KOPT-K1 (cell line): ENCODE results near the gene VTCN1.

ENCODE experiments used
- H3K27ac ChIP-seq: fragments of 200-600 bp; sonication (generic); 2 replicates; pipeline ENCODE4 v1.5.1; 2016; ENCODE audit warnings: antibody characterized with exemption, mild to moderate bottlenecking, low read depth, low read length; ENCODE audit not compliant: poor library complexity, severe bottlenecking
- H3K36me3 ChIP-seq: fragments of 200-600 bp; sonication (generic); 2 replicates; pipeline ENCODE4 v1.5.1; 2017; ENCODE audit warnings: antibody characterized with exemption, mild to moderate bottlenecking, low read length, moderate library complexity; ENCODE audit not compliant: insufficient read depth
- H3K9me3 ChIP-seq: fragments of 200-600 bp; sonication (generic); 2 replicates; pipeline ENCODE4 v1.5.1; 2017; ENCODE audit warnings: antibody characterized with exemption, low read length, mild to moderate bottlenecking; ENCODE audit not compliant: insufficient read depth, poor library complexity, severe bottlenecking

The VTCN1 gene

GRCh38 chr1:117182319-117182718, 28.4 kb downstream of the VTCN1 start:
- Histone ChIP-seq H3K9me3 (no peaks in the 10 kb centered on the region), H3K36me3 (no peaks in the 10 kb centered on the region), H3K27ac (no peak overlapping the region)

- H3K27ac ChIP-seq: no peak overlapping the region
- H3K9me3 ChIP-seq: no peaks in the 10 kb centered on the region
- H3K36me3 ChIP-seq: no peaks in the 10 kb centered on the region
Observed at GRCh38 chr1:117181630-117182041, 29.1 kb downstream of the VTCN1 start.

GRCh38 chr1:117180147-117180967, 30.4 kb downstream of the VTCN1 start:
- Histone ChIP-seq H3K36me3 (no peaks in the 10 kb centered on the region), H3K27ac (no peak overlapping the region), H3K9me3 (no peaks in the 10 kb centered on the region)

GRCh38 chr1:117179471-117179870, 31.3 kb downstream of the VTCN1 start:
- Histone ChIP-seq H3K36me3 (no peaks in the 10 kb centered on the region), H3K9me3 (no peaks in the 10 kb centered on the region), H3K27ac (no peak overlapping the region)

- Histone ChIP-seq H3K36me3 (no peaks in the 10 kb centered on the region), H3K27ac (no peak overlapping the region), H3K9me3 (no peaks in the 10 kb centered on the region)
Observed at GRCh38 chr1:117178756-117179155, 32.0 kb downstream of the VTCN1 start.

- H3K9me3 ChIP-seq: no peaks in the 10 kb centered on the region
- no peak overlapping the region for H3K27ac ChIP-seq
- no peaks in the 10 kb centered on the region for H3K36me3 ChIP-seq
Observed at GRCh38 chr1:117177376-117177775, 33.4 kb downstream of the VTCN1 start.

GRCh38 chr1:117176579-117176978, 34.1 kb downstream of the VTCN1 start:
- Histone ChIP-seq H3K27ac (no peak overlapping the region), H3K9me3 (no peaks in the 10 kb centered on the region), H3K36me3 (no peaks in the 10 kb centered on the region)

- no peaks in the 10 kb centered on the region for H3K9me3 ChIP-seq
- H3K36me3 ChIP-seq: no peaks in the 10 kb centered on the region
- no peak overlapping the region for H3K27ac ChIP-seq
Observed at GRCh38 chr1:117174851-117175250, 35.9 kb downstream of the VTCN1 start.

- H3K36me3 ChIP-seq: no peaks in the 10 kb centered on the region
Observed at GRCh38 chr1:117173691-117174090, 37.0 kb downstream of the VTCN1 start.

GRCh38 chr1:117173006-117173405, 37.7 kb downstream of the VTCN1 start:
- H3K9me3 ChIP-seq: no peaks in the 10 kb centered on the region
- no peaks in the 10 kb centered on the region for H3K36me3 ChIP-seq
- H3K27ac ChIP-seq: no peak overlapping the region

More at GRCh38 chr1:117173691-117174090, 37.0 kb downstream of the VTCN1 start:
- Histone ChIP-seq H3K27ac (no peak overlapping the region), H3K9me3 (no peaks in the 10 kb centered on the region)

GRCh38 chr1:117171900-117172511, 38.7 kb downstream of the VTCN1 start:
- Histone ChIP-seq H3K36me3 (no peaks in the 10 kb centered on the region), H3K9me3 (no peaks in the 10 kb centered on the region), H3K27ac (no peak overlapping the region)

GRCh38 chr1:117169871-117170596, 40.7 kb downstream of the VTCN1 start:
- Histone ChIP-seq H3K27ac (no peak overlapping the region), H3K36me3 (no peaks in the 10 kb centered on the region), H3K9me3 (no peaks in the 10 kb centered on the region)

GRCh38 chr1:117167402-117167801, 43.3 kb downstream of the VTCN1 start:
- no peak overlapping the region for H3K27ac ChIP-seq
- no peaks in the 10 kb centered on the region for H3K9me3 ChIP-seq

GRCh38 chr1:117166076-117166475, 44.7 kb downstream of the VTCN1 start:
- Histone ChIP-seq H3K9me3 (no peaks in the 10 kb centered on the region), H3K36me3 (no peaks in the 10 kb centered on the region), H3K27ac (no peak overlapping the region)

More at GRCh38 chr1:117167402-117167801, 43.3 kb downstream of the VTCN1 start:
- no peaks in the 10 kb centered on the region for H3K36me3 ChIP-seq

- no peaks in the 10 kb centered on the region for H3K9me3 ChIP-seq
- no peak overlapping the region for H3K27ac ChIP-seq
- H3K36me3 ChIP-seq: no peaks in the 10 kb centered on the region
Observed at GRCh38 chr1:117164209-117164608, 46.5 kb downstream of the VTCN1 start.
